GM19239 (cell line): Measurements from ENCODE around the gene CXorf65.
A peak's percentile ranks its signal among the peaks of the same experiment; 100 is the strongest.

ENCODE experiments used
- DNase-seq: peaks from one replicate; pipeline ENCODE4 v3.0.0; 2011; ENCODE audit warnings: low spot score; ENCODE audit not compliant: insufficient read length
- FAIRE-seq: peaks from 2 replicates; lab custom pipeline; 2011; peaks lifted over from hg19 to GRCh38; lab: Jason Lieb, UNC

The CXorf65 gene

GRCh38 chrX:71106427-71106826 lies at the start of gene CXorf65:
CXorf65 (minus strand) TSS chrX:71106740; CDS start chrX:71106556, 184 bp downstream.
- FAIRE-seq (peak; percentile 85), DNase-seq (no peak)

GRCh38 chrX:71154641-71155040 lies 48.1 kb upstream of the CXorf65 start:
- no peak for FAIRE-seq
- DNase-seq, result no peak

GRCh38 chrX:71154196-71154595 lies 47.7 kb upstream of the CXorf65 start:
- no peak for DNase-seq
- no peak for FAIRE-seq

- no peak for DNase-seq
- FAIRE-seq, result no peak
These were observed 44.8 kb upstream of the CXorf65 start for GRCh38 chrX:71151366-71151765.

GRCh38 chrX:71148278-71148663 lies 41.7 kb upstream of the CXorf65 start:
- DNase-seq (no peak), FAIRE-seq (no peak)

GRCh38 chrX:71147496-71148277 lies 41.1 kb upstream of the CXorf65 start:
- DNase-seq (no peak), FAIRE-seq (no peak)

- FAIRE-seq (no peak), DNase-seq (no peak)
These were observed 38.1 kb upstream of the CXorf65 start, which contains the start of gene NLGN3 for GRCh38 chrX:71144651-71145050. NLGN3 (plus strand) TSS chrX:71144841; CDS start chrX:71147750, 2,909 bp downstream.

GRCh38 chrX:71143508-71143907 lies 37.0 kb upstream of the CXorf65 start:
- no peak for FAIRE-seq

GRCh38 chrX:71140440-71140839 lies 33.9 kb upstream of the CXorf65 start:
- no peak for DNase-seq
- no peak for FAIRE-seq

More at GRCh38 chrX:71143508-71143907, 37.0 kb upstream of the CXorf65 start:
- no peak for DNase-seq

- DNase-seq, result no peak
- FAIRE-seq, result no peak
These were observed 25.0 kb upstream of the CXorf65 start for GRCh38 chrX:71131510-71131909.

- DNase-seq, result peak; percentile 44
These were observed 22.6 kb upstream of the CXorf65 start for GRCh38 chrX:71128915-71129765.

GRCh38 chrX:71128166-71128833 lies 21.8 kb upstream of the CXorf65 start:
- FAIRE-seq, result no peak
- no peak for DNase-seq

More at GRCh38 chrX:71128915-71129765, 22.6 kb upstream of the CXorf65 start:
- peak; percentile 97 for FAIRE-seq

GRCh38 chrX:71118985-71119535 lies 12.5 kb upstream of the CXorf65 start:
- no peak for FAIRE-seq
- no peak for DNase-seq

- DNase-seq (peak; percentile 46), FAIRE-seq (peak; percentile 97)
These were observed 11.8 kb upstream of the CXorf65 start, which contains the start of gene MED12 for GRCh38 chrX:71118032-71118984. MED12 (plus strand) TSS chrX:71118596; CDS start chrX:71118755, 159 bp downstream.

GRCh38 chrX:71117358-71117757 lies 10.8 kb upstream of the CXorf65 start:
- FAIRE-seq, result no peak

GRCh38 chrX:71111921-71112431 lies 5.4 kb upstream of the CXorf65 start:
- no peak for FAIRE-seq
- no peak for DNase-seq

More at GRCh38 chrX:71117358-71117757, 10.8 kb upstream of the CXorf65 start:
- DNase-seq, result no peak

GRCh38 chrX:71111141-71111843 lies 4.8 kb upstream of the CXorf65 start, which contains the start of gene IL2RG:
IL2RG (minus strand) TSS chrX:71111577; CDS start chrX:71111539, 38 bp downstream.
- peak; percentile 93 for FAIRE-seq
- no peak for DNase-seq

- peak; percentile 57 for FAIRE-seq
These were observed 2.5 kb upstream of the CXorf65 start for GRCh38 chrX:71109051-71109450.

More at GRCh38 chrX:71109051-71109450, 2.5 kb upstream of the CXorf65 start:
- no peak for DNase-seq
